HepG2 (cell line): ENCODE measurements around the gene EXTL2. TPM values are rescaled to one million over a fixed set of nuclear protein-coding genes. Genes with fewer than 3 reads are reported as not detected.

Experiments used
- ARNTL ChIP-seq: sonication (generic); formaldehyde crosslinking; IDR thresholded peaks from 2 replicates; pipeline ENCODE4 v1.4.0; 2020; ENCODE audit warnings: mild to moderate bottlenecking, missing genetic modification reagents
- BCL6 ChIP-seq: IDR thresholded peaks from 2 replicates; pipeline ENCODE4 v1.6.1; 2016; ENCODE audit warnings: missing genetic modification reagents, missing compliant biosample characterization
- ETV5 ChIP-seq: IDR thresholded peaks from 2 replicates; pipeline ENCODE4 v1.6.1; 2018; ENCODE audit warnings: missing biosample characterization, missing genetic modification reagents, inconsistent platforms, borderline replicate concordance
- GFI1 ChIP-seq: sonication (generic); formaldehyde crosslinking; IDR thresholded peaks from 2 replicates; pipeline ENCODE4 v1.5.0; 2020; ENCODE audit warnings: missing genetic modification reagents, mild to moderate bottlenecking, borderline replicate concordance
- HDAC2 ChIP-seq: sonication (generic); formaldehyde crosslinking; IDR thresholded peaks from 2 replicates; pipeline ENCODE4 v1.4.0; 2020; ENCODE audit warnings: missing genetic modification reagents
- KMT2B ChIP-seq: IDR thresholded peaks from 2 replicates; pipeline ENCODE4 v1.6.1; 2016; ENCODE audit warnings: missing genetic modification reagents, missing compliant biosample characterization
- MEIS1 ChIP-seq: sonication (generic); formaldehyde crosslinking; IDR thresholded peaks from 2 replicates; pipeline ENCODE4 v1.9.0; 2021; ENCODE audit warnings: mild to moderate bottlenecking, missing genetic modification reagents, moderate library complexity, borderline replicate concordance
- MIER2 ChIP-seq: IDR thresholded peaks from 2 replicates; pipeline ENCODE4 v1.6.1; 2016; ENCODE audit warnings: missing biosample characterization, missing genetic modification reagents
- NR0B2 ChIP-seq: sonication (generic); formaldehyde crosslinking; IDR thresholded peaks from 2 replicates; pipeline ENCODE4 v1.4.0; 2020; ENCODE audit warnings: mild to moderate bottlenecking, missing genetic modification reagents
- SUZ12 ChIP-seq: fragments of 150-350 bp; IDR thresholded peaks from 2 replicates; pipeline ENCODE4 v1.6.1; 2014; ENCODE audit warnings: low read depth, low read length
- TAF1 ChIP-seq: sonication (generic); formaldehyde crosslinking; IDR thresholded peaks from 2 replicates; pipeline ENCODE4 v1.4.0; 2020; ENCODE audit warnings: missing genetic modification reagents
- U2AF1 ChIP-seq: fragments of 200-400 bp; formaldehyde crosslinking; optimal IDR thresholded peaks from 2 replicates; pipeline ENCODE3; 2017; ENCODE audit warnings: mild to moderate bottlenecking, low read depth, low read length
- ZBTB37 ChIP-seq: sonication (generic); formaldehyde crosslinking; IDR thresholded peaks from 2 replicates; pipeline ENCODE4 v1.4.0; 2020; ENCODE audit warnings: mild to moderate bottlenecking, missing genetic modification reagents
- ZBTB46 ChIP-seq: sonication (generic); formaldehyde crosslinking; IDR thresholded peaks from 2 replicates; pipeline ENCODE4 v1.4.0; 2020; ENCODE audit warnings: mild to moderate bottlenecking, missing genetic modification reagents, borderline replicate concordance
- ZNF362 ChIP-seq: sonication (generic); formaldehyde crosslinking; IDR thresholded peaks from 2 replicates; pipeline ENCODE4 v1.4.0; 2020; ENCODE audit warnings: missing genetic modification reagents, mild to moderate bottlenecking, borderline replicate concordance
- ZNF451 ChIP-seq: sonication (generic); formaldehyde crosslinking; IDR thresholded peaks from 2 replicates; pipeline ENCODE4 v1.5.0; 2020; ENCODE audit warnings: mild to moderate bottlenecking, missing genetic modification reagents
- ZNF484 ChIP-seq: sonication (generic); formaldehyde crosslinking; IDR thresholded peaks from 2 replicates; pipeline ENCODE4 v1.5.1; 2020; ENCODE audit warnings: mild to moderate bottlenecking, low read depth, missing genetic modification reagents, borderline replicate concordance
- ZNF501 ChIP-seq: sonication (generic); formaldehyde crosslinking; IDR thresholded peaks from 2 replicates; pipeline ENCODE4 v1.5.1; 2020; ENCODE audit warnings: mild to moderate bottlenecking, moderate library complexity, missing genetic modification reagents
- ZNF557 ChIP-seq: sonication (generic); formaldehyde crosslinking; IDR thresholded peaks from 2 replicates; pipeline ENCODE4 v1.4.0; 2020; ENCODE audit warnings: missing genetic modification reagents
- ZNF678 ChIP-seq: sonication (generic); formaldehyde crosslinking; IDR thresholded peaks from 2 replicates; pipeline ENCODE4 v1.4.0; 2020; ENCODE audit warnings: mild to moderate bottlenecking, missing genetic modification reagents
- ZNF749 ChIP-seq: sonication (generic); formaldehyde crosslinking; IDR thresholded peaks from 2 replicates; pipeline ENCODE4 v1.8.0; 2022; ENCODE audit warnings: mild to moderate bottlenecking, missing genetic modification reagents, moderate library complexity, borderline replicate concordance
- ZXDC ChIP-seq: sonication (generic); formaldehyde crosslinking; IDR thresholded peaks from 2 replicates; pipeline ENCODE4 v1.5.0; 2020; ENCODE audit warnings: mild to moderate bottlenecking, missing genetic modification reagents
- polyA plus RNA-seq, 8 experiments: library from polyadenylated mRNA; depleted of rRNA in 3 of 8; stranded (reverse) in 7 of 8; unstranded in 1 of 8; fragments of >200 nt; fragmentation: Illumina TruSeq in 4 of 8; extraction: Trizol in 4 of 8; gene quantifications; 2 replicates each; pipeline versions ENCODE4 v1.2.1 to v1.2.3, GENCODE V29; 2011 to 2016; ENCODE audit warnings: low read depth in 4 of 8, missing spikeins in 1 of 8, mixed read lengths in 1 of 8; ENCODE audit not compliant: insufficient read depth in 1 of 8
- total RNA-seq, 5 experiments: library from RNA; depleted of rRNA; stranded (reverse); fragments of >200 nt; fragmentation: Illumina TruSeq; extraction: Trizol; gene quantifications; 2 replicates each; pipeline ENCODE4 v1.2.3, GENCODE V29; 2016; ENCODE audit warnings: low read depth in 1 of 5

The EXTL2 gene
- total and polyA plus RNA-seq, 2 of the 13 experiments (the other 11 are each of a cell fraction or from before 2014, with no cell fraction given): 22.0 to 23.5 TPM

GRCh38 chr1:100894603-100895539 is at the start of gene EXTL2 (continued):
- TF ChIP-seq GFI1 (CRISPR knock-in tag): peak; percentile 2; the same call in 1 of the 2 replicates
- TF ChIP-seq NR0B2: no peak
- TF ChIP-seq ETV5 (CRISPR knock-in tag): peak; percentile 80; the same call in 1 of the 2 replicates
- peak; percentile 42; the same call in 1 of the 2 replicates for TF ChIP-seq ZNF451 (CRISPR knock-in tag)
- TF ChIP-seq ZXDC (CRISPR knock-in tag): no peak
- no peak for TF ChIP-seq ZNF557 (CRISPR knock-in tag)
- no peak for TF ChIP-seq U2AF1
- TF ChIP-seq ZNF362 (CRISPR knock-in tag): peak; percentile 58; the same call in 1 of the 2 replicates
- peak; percentile 76; the same call in 1 of the 2 replicates for TF ChIP-seq KMT2B (CRISPR knock-in tag)
- no peak for TF ChIP-seq ZNF678 (CRISPR knock-in tag)
- no peak for TF ChIP-seq MIER2 (CRISPR knock-in tag)
- TF ChIP-seq ZNF749: no peak
- no peak for TF ChIP-seq MEIS1 (CRISPR knock-in tag)
- TF ChIP-seq BCL6: no peak
- TF ChIP-seq TAF1 (CRISPR knock-in tag): peak; percentile 65
- peak; percentile 56; the same call in 1 of the 2 replicates for TF ChIP-seq ZNF501
- TF ChIP-seq ZNF484: no peak
- TF ChIP-seq HDAC2 (CRISPR knock-in tag): no peak
- TF ChIP-seq ZBTB37 (CRISPR knock-in tag): no peak
- peak; percentile 61; the same call in 1 of the 2 replicates for TF ChIP-seq ARNTL (CRISPR knock-in tag)
- no peak for TF ChIP-seq SUZ12
- TF ChIP-seq ZBTB46 (CRISPR knock-in tag): no peak
